NB4 (cell line): ENCODE results near the gene FAM9C.

Experiments used
- MYC ChIP-seq: IDR thresholded peaks from 2 replicates; pipeline ENCODE4 v1.6.1; 2011; ENCODE audit warnings: low read depth, low read length
- POLR2A ChIP-seq: IDR thresholded peaks from 2 replicates; pipeline ENCODE4 v1.6.1; 2011; ENCODE audit warnings: mild to moderate bottlenecking; ENCODE audit not compliant: insufficient read length; ENCODE audit errors: extremely low read depth
- TF ChIP-seq, protein P1 (sequence below): IDR thresholded peaks from one replicate; pipeline ENCODE4 v1.5.1; 2012; ENCODE audit warnings: low read depth, low read length
- TF ChIP-seq, protein P2 (sequence below): IDR thresholded peaks from 2 replicates; pipeline ENCODE4 v1.6.1; 2011; ENCODE audit warnings: low read depth, low read length

DNA sequence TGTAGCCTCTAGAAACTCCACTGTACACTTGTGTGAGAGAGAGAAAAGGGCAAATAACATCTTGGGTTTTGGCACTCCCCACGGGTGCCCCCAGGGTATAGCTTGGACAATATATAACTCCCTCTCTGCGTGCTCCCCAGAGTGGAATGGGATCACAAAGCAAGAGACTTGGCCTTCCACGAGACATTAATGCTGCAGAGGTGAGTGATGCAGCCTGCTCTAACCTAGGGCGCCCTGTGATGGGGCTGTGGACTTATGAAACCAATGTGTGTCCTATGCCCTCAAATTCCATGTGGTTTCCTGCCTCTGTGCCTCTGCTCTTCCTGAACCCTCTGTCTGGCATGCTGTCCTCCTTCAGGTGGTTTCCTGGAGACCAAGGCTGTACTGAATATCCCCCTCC, 22.0 kb upstream of the FAM9C start:
- TF ChIP-seq, protein P1, sequence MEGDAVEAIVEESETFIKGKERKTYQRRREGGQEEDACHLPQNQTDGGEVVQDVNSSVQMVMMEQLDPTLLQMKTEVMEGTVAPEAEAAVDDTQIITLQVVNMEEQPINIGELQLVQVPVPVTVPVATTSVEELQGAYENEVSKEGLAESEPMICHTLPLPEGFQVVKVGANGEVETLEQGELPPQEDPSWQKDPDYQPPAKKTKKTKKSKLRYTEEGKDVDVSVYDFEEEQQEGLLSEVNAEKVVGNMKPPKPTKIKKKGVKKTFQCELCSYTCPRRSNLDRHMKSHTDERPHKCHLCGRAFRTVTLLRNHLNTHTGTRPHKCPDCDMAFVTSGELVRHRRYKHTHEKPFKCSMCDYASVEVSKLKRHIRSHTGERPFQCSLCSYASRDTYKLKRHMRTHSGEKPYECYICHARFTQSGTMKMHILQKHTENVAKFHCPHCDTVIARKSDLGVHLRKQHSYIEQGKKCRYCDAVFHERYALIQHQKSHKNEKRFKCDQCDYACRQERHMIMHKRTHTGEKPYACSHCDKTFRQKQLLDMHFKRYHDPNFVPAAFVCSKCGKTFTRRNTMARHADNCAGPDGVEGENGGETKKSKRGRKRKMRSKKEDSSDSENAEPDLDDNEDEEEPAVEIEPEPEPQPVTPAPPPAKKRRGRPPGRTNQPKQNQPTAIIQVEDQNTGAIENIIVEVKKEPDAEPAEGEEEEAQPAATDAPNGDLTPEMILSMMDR, result no peak
- TF ChIP-seq POLR2A, result no peak
- TF ChIP-seq, protein P2, sequence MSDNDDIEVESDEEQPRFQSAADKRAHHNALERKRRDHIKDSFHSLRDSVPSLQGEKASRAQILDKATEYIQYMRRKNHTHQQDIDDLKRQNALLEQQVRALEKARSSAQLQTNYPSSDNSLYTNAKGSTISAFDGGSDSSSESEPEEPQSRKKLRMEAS, result no peak
- TF ChIP-seq MYC, result no peak
